Erythroblast (primary cell): ENCODE data around the gene ARFGAP3.

ENCODE experiments used
- GATA1 ChIP-seq: IDR thresholded peaks from 2 replicates; pipeline ENCODE4 v1.6.1; 2011; ENCODE audit warnings: low read depth, mild to moderate bottlenecking, control low read depth, low read length, moderate library complexity
- POLR2A ChIP-seq: IDR thresholded peaks from 2 replicates; pipeline ENCODE4 v1.6.1; 2011; ENCODE audit warnings: mild to moderate bottlenecking, low read length

GRCh38 chr22:42777126-42777525, 79.9 kb downstream of the ARFGAP3 start:
- TF ChIP-seq POLR2A = no peak
- TF ChIP-seq GATA1 = no peak
